Activated CD4-positive, CD25-positive, alpha-beta regulatory T cell (primary cell): ENCODE measurements around the gene NRXN2.
"Not testable (repeated sequence)": the region's sequence is repeated elsewhere in the genome, so short reads cannot be mapped to it uniquely, and the experiment has no call there.

Source experiments
- DNase-seq, 4 experiments: peaks; one replicate each; lab custom pipeline; 2025; lab: John Stamatoyannopoulos, UW

The NRXN2 gene

DNA sequence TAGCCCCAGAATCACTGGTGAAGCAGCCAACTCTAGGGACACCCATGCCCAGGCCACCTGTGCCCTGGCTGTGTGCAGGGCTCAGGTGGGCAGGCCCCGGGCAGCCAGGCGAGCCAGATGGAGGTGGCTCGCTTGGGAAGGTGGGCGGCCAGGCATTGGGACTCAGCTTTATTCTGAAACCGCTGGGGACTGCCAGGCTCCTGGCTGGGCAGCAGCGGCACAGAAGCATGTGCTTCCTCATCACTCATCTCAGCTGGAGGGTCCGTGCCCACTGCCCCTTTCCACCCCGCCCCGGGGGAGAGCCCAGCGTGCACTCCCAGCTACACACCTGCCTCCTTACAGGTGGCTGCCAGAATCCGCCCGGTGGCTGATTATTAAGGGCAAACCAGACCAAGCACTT lies 159.0 kb downstream of the NRXN2 start:
- no peak for DNase-seq

DNA sequence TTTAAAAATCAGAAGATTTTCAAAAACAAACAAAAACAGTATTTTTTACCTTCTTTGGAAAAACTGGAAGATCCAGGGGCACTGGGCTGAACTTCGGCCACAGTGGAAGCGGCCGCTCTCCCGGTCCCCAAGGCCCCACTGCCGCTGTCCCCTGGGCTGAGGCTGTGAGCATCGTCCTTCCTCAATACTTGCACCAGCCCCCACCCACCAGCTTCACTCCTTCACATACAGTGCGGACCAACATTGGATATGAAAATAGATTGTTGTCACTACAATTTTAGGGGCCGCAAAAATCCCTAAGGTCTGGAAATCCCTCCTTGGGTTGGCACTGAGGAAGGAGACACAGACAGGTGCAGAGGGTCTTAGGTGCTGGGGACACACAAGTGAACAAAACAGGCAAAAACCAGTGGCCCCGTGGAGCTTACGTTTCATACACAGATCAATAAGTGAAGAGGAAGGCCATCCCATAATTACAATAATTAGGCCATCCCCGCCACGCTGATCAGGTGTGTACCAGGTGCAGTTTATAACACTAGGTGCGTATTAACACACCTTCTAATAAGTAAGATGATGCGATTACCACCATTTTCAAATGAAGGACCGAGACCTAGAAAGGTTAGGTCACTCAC lies 160.2 kb downstream of the NRXN2 start:
- DNase-seq: no peak

DNA sequence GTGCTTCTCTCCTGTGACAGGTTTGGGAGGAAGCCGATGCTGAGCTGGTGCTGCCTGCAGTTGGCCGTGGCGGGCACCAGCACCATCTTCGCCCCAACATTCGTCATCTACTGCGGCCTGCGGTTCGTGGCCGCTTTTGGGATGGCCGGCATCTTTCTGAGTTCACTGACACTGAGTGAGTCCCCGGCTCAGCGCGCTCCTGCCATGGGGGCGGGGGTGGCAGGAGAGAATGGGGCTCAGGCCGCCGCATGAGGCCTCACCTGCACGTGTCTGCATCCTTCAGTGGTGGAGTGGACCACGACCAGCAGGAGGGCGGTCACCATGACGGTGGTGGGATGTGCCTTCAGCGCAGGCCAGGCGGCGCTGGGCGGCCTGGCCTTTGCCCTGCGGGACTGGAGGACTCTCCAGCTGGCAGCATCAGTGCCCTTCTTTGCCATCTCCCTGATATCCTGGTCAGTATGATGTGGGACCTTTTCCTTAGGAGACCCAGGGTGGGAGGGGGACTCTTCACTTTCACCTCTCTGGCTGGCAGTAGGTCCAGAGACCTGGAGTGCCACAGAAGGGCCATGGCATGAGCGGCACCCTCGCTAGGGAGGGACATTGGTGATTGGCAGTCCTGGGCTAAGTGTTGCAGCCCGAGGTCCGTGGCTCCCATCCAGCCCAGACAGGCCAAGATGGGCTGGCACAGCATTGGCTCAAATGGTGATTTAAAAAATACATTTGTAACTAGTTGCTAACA lies 160.8 kb downstream of the NRXN2 start:
- no peak for DNase-seq

DNA sequence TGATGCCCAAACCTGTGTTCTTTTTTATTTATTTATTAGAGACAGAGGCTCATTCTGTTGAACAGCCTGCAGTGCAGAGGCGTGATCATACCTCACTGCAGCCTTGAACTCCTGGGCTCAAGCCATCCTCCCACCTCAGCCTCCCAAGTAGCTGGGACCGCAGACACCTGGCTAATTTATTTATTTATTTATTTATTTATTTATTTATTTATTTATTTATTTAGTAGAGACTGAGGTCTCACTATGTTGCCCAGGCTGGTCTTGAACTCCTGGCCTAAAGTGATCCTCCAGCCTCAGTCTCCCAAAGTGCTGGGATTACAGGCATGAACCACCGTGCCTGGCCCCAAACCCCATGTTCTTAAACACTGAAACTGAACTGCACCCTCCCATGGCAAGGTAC lies 161.6 kb downstream of the NRXN2 start:
- not testable (repeated sequence) for DNase-seq

DNA sequence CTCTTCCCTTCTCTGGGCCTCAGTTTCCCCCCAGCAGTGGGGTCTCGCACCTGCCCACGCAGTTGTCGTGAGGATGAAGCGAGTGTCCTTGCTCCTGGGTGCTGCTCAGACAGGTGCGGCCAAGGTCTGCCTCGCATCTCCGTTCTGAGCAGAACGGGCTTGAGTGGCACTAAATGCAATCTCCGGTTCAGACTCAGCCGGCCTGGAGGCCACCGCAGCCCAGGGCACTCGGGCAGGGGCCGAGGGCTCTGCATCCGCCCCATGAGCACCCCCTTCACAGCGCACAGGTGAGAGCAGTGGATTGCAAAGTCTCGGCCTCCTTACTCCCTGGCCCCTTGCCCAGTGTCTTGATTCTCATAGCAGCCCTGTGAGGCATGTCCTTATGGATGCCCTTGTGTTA lies 162.1 kb downstream of the NRXN2 start:
- DNase-seq: no peak

DNA sequence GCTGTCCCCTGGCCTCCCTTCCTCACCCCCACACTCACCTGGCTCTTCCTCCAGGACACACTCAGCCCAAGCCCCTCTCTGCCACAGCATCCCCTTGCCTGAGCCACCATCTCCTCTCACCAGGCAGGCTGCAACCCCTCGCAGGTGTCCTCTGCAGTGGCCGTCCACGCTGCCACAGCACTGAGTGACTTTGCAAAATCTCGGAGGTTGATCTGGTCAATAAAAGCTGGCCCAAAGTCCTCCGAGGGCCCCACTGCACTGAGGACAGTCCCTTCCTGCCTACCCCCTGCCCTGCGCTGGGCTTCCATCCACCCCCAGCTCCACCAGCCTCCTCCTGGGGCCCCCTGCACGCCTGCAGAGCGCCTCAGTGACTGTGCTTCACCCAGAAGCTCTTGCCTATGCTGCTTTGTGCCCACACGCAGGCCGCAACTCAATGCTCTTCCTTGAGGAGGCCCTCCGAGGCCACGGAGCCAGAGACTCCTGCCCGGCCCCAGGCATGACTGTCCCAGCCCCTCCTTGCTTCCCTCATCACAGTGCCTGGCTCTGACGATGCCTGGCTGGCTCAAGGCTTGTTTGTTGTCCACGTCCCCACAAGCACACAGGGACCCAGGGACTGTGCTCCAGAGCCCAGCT lies 162.7 kb downstream of the NRXN2 start:
- DNase-seq: no peak

DNA sequence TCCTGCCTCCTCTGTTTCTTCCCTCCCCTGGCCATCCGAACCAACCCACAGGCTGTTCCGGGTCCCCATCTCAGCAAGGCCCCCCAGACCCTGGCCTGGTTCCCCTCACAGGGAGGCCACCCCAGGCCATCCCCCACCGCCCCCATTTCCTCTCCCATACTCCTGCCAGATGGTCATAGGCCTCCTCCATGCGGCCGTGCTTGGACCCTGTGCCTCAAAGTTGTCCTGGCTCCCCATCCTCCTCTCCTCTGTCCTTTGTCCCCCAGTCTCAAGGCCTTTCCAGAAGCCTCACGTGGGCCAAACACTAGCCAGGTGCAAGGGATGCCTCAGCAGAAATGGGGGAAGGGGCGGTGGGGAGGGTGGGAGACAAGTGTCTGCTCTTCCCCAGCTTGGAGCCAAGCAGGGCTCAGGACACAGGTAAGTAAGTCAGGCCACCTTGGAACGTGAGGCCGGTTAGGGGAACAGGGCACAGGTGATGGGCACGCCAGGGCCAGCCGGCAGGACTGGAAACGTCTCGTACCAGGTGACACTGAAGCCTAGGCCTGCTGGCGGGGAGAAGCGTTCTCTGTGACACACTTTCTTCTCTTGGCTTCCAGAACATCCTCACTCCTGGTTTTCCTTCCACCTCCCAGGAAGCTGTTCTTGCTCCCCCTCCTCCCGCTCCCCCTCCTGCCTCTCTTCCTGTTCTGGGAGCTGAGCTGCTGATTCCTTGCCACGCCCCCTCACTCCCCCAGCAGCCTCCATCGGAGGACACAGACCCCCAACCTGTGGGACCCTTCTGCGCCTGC lies 163.5 kb downstream of the NRXN2 start:
- no peak for DNase-seq

DNA sequence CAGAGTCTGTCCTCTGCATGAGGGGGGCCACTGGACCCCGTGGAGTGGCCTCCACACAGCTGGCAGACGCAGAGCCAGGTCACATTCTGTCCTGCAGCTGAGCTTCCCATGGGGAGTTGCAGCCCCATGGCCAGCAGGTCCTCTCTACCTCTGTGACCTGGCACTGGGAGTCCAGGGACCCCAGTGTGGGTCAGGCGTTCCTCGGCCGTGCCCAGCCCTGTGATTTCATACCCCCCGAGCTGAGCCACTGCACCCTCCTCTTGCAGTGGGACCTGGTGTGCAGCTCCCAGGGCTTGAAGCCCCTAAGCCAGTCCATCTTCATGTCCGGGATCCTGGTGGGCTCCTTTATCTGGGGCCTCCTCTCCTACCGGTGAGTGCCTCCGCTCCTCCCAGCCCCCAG lies 164.1 kb downstream of the NRXN2 start:
- no peak for DNase-seq

DNA sequence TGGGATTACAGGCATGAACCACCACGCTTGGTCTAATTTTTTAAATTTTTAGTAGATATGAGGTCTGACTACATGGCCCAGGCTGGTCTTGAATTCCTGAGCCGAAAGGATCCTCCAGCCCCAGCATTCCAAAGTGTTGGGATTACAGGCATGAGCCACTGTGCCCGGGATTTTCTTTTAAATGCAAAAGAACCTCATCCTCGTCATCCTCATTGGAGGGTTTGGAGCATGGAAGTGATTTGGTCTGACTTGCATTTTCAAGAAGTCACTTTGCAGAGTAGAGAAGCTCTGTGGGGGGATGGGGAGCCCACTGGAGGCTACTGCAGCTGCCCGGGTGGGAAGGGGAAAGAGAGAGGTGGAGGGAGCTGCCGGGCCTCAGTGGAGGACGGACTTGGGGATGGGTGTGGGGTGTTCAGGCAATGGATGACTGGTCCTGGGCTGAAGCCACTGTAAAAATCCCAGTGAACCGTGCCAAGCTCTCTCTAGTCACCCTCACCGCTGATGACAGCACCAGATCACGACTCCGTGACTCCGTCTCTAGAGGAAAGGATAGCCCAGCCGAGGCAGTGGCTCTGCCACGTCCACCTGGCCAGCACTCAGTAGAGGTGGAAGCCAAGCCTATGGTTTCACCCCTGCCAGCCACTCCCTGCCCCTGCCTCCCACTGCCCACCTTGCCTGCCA lies 164.8 kb downstream of the NRXN2 start:
- no peak for DNase-seq

DNA sequence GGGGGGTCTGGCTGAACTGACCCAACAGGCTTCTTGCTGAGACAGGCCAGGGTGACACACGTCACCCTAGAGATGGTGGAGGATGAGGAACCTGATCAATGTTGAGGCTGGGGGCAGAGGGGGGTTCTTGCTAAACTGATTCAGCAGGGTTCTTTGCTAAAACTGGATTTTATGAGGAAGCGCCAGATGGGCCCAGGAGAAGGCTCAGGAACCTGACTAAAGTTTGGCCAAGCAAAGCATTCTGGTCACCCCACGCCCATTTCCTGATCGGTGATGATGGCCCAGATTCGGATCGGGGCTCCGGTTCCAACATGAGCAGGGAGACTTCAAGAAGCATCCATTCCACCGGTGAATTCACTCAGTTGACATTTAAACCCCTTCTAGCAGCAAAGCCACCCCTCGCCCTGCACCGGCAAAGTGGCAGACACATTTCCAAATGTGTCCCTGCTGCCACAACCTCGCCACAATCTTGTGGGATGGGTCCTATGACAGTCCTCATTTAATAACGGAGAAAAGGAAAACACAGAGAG lies 166.2 kb downstream of the NRXN2 start:
- no peak for DNase-seq
